SK-N-SH (cell line): ENCODE data around the gene UQCR11.

Experiments used
- CTCF ChIP-seq: fragments of 200-600 bp; sonication (generic); IDR thresholded peaks from 2 replicates; pipeline ENCODE4 v1.6.1; 2017; ENCODE audit warnings: antibody characterized with exemption, mild to moderate bottlenecking, moderate library complexity
- NFIC ChIP-seq: IDR thresholded peaks from 2 replicates; pipeline ENCODE4 v1.4.0; 2012; ENCODE audit warnings: borderline replicate concordance
- NRF1 ChIP-seq: IDR thresholded peaks from 2 replicates; pipeline ENCODE4 v1.6.1; 2012; ENCODE audit warnings: low read depth, mild to moderate bottlenecking, low read length
- POLR2AphosphoS5 ChIP-seq: IDR thresholded peaks from 2 replicates; pipeline ENCODE4 v1.6.1; 2012; ENCODE audit warnings: low read depth, low read length
- RFX5 ChIP-seq: IDR thresholded peaks from 2 replicates; pipeline ENCODE4 v1.6.1; 2012; ENCODE audit warnings: mild to moderate bottlenecking, improper control_type of control experiment, low read length
- SIN3A ChIP-seq: IDR thresholded peaks from 2 replicates; pipeline ENCODE4 v1.6.1; 2012; ENCODE audit warnings: low read depth, mild to moderate bottlenecking, low read length, moderate library complexity, borderline replicate concordance
- SMC3 ChIP-seq: IDR thresholded peaks from 2 replicates; pipeline ENCODE4 v1.6.1; 2012; ENCODE audit warnings: low read depth, low read length, improper control_type of control experiment
- TCF12 ChIP-seq: IDR thresholded peaks from 2 replicates; pipeline ENCODE4 v1.4.0; 2012
- YY1 ChIP-seq: IDR thresholded peaks from 2 replicates; pipeline ENCODE4 v1.4.0; 2012; ENCODE audit warnings: low read depth, mild to moderate bottlenecking

- TF ChIP-seq NFIC: no peak
- TF ChIP-seq POLR2AphosphoS5: no peak
- TF ChIP-seq NRF1: no peak
- TF ChIP-seq CTCF: no peak
- no peak for TF ChIP-seq YY1
- no peak for TF ChIP-seq RFX5
- no peak for TF ChIP-seq SIN3A
- no peak for TF ChIP-seq TCF12
- no peak for TF ChIP-seq SMC3
Measured at GRCh38 chr19:1561236-1561842, 43.9 kb downstream of the UQCR11 start.
